Measurements from ENCODE around the gene SPOCK1.
"Not testable (repeated sequence)": the region's sequence is repeated elsewhere in the genome, so short reads cannot be mapped to it uniquely, and the experiment has no call there.

SPOCK1 gene

DNA sequence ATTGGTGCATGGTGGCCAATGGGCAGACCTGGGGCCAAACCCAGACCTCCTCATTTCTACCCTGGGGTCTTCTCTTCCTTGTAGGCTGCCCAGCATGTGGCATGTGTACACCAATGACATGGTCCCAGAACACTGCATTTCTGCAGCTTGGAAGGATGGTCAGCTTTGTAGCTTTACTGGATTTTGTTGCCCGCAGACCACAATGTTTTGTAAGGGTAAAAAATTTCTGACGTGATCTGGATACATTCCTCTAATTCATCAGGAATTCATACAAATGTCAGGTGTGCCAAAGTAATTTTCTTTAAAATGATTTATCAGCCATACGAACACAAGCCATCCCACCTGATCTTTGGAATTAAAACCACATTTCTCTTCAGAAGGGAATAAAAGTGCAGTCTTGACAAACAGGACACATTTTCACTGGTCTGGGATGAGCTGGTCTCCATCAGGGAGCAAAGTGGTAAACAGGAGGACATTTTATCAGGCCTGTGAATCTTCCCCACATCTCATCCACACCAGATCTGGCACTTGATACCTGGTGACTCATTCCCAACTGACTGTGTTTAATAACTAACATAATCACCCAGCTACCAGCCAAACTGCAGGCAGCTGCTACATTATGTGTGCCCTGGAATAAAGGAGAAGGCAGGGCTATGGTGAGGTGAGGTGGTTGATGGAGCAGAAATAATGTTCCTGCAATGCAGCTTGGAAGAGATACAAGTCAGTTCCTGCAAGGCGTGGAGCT, 103.9 kb downstream of the SPOCK1 start:
- no peak for DNase-seq (ENCODE audit: low read depth)

DNA sequence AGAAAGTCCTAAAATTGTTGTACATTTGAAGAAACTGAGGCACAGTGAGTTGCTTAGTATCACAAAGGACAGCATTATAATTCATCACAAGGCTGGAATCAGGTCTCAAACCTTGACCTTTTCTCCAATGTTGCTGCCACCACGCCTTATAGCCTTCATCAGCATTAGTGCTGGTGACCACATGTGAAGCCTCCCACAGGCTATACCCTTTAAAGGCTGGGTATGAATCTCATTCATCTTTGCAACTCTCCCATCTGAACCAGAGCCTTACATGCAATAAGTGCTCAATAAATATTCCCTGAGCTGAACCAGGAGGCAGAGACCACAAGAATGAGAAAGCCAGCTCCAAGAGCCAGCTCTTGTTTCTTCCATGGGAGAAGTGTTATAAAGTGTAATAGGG, 104.7 kb downstream of the SPOCK1 start:
- DNase-seq (ENCODE audit: low read depth), result no peak

DNA sequence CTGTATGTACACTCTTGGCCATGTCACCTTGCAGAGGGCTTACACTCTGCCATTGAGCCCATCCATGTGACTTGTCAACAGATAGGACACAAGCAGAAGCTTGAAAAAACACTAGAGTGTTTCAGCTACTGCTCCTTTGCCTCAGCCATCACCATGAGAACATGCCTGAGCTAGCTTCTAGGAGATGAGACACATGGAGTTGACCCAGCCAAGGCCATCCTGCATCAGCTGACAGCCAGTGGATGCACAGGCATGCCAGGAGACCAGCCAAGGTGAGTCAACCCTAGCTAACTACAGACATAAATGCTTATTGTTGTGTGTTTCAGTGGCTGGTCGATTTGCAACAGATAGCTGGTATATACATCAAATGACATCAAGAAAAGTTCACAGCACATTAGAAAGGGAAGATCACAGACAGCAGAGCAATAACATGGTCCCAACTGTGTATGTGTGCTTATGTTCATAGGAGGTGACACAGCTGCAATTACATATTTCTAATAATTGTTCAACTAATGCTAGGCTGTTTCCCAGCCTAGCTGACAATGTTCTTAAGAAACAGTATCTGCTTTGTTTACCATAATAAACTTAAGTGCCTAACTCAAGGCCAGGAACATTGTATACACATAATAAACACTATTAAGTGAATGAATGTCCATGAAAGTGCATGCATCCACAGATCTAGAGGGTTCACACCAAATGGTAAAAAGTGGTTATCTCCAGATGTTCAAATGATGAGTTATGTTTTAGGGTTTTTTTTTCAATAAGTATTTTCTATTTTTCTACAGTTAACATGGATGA, 105.7 kb downstream of the SPOCK1 start:
- no peak for DNase-seq (ENCODE audit: low read depth)

DNA sequence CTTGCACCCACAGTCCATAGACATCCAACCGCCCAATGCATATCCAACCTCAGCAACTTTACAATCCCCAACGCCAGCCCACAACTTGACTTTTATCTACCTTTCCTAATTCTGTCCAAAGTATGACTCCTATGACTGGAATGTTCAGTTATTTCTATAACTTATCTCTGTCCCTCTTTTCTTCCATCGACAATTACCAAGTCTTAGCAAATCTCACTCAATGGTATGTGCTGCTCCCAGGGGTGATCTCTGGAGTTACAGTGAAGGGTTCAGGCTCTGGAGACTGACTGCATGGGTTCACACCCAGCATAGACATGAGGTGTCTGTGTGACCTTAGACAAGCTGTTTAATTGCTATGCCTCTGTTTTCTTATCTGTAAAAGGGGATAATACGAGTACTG, 106.9 kb downstream of the SPOCK1 start:
- no peak for DNase-seq (ENCODE audit: low read depth)

DNA sequence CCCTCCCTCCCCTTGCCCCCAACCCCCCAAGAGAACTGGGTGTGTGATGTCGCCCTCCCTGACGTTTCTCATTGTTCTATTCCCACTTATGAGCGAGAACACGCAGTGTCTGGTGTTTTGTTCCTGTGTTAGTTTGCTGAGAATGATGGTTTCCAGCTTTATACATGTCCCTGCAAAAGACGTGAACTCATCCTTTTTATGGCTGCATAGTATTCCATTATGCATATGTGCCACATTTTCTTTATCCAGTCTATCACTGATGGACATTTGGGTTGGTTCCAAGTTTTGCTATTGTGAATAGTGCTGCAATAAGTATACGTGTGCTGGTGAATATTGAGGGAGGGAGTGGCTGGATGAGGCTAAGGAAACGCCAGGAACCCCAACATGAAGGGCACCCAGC, 108.1 kb downstream of the SPOCK1 start:
- DNase-seq (ENCODE audit: low read depth), result not testable (repeated sequence)

DNA sequence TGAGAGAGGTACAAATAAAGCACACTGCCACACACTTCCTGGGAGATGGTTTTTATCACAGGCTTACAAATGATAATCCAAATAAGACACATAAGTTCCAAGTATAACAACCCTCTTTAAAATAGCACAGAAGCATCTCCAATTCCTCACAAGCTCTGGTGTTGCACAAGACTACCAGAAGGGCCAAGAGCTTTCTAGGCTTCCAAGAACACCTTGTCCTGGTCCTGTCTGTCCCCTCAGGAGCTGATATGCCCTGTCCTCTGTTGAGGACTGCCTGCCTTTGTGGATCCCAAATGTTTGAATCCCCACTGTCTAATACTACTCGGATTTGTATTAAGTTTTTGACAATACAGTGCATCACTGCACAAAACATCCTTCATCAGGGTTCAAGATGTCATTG, 110.1 kb downstream of the SPOCK1 start:
- no peak for DNase-seq (ENCODE audit: low read depth)

DNA sequence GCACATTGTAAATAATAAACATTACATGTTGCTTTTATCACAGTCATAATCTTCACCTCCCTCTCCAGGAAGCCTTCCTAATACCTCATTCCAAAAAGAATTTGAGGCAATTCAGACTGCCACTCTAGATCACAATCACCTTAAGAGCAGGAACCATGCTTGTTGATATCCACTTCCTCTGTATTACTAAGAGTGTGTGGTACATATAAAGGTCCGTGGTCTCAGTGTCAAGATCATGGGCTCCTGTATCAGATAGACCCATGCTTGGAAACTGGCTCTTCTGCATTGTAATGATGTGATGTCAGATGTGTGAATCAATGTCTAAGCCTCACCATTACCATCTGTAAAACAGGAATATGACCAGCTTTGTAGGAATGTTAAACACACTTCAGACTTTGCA, 114.1 kb downstream of the SPOCK1 start:
- no peak for DNase-seq (ENCODE audit: low read depth)

DNA sequence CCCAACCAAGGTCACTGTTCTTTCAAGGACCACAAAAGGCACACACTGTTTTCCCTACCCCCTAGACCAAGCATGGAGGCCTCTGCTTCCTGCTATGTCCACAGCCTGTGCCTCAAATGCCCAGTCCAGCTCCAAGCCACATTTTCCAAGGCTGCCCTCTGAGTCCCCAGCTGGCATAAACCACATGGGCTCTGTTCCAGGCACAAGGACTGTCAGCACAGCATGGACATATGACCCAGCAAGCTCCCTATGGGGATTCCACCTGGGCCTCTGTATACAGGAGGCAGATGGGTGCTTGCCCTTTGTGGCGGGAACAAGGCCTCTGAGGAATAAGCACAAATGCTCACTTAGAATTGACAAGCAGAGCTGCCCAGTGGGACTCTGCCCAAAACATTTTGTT, 115.2 kb downstream of the SPOCK1 start:
- no peak for DNase-seq (ENCODE audit: low read depth)

DNA sequence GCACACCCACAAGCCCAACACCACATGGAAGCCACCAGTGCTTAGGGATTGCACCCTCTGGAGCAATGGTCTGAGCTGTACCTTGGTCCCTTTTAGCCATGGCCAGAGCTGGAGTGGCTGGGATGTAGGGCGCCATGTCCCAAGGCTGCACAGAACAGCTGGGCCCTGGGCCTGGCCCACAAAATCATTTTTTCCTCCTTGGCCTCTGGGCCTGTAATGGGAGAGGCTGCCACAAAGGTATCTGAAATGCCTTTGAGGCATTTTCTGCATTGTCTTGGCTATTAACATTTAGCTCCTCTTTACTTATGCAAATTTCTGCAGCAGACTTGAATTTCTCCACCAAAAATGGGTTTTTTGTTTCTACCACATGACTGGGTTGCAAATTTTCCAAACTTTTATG, 117.6 kb downstream of the SPOCK1 start:
- DNase-seq (ENCODE audit: low read depth), result no peak

DNA sequence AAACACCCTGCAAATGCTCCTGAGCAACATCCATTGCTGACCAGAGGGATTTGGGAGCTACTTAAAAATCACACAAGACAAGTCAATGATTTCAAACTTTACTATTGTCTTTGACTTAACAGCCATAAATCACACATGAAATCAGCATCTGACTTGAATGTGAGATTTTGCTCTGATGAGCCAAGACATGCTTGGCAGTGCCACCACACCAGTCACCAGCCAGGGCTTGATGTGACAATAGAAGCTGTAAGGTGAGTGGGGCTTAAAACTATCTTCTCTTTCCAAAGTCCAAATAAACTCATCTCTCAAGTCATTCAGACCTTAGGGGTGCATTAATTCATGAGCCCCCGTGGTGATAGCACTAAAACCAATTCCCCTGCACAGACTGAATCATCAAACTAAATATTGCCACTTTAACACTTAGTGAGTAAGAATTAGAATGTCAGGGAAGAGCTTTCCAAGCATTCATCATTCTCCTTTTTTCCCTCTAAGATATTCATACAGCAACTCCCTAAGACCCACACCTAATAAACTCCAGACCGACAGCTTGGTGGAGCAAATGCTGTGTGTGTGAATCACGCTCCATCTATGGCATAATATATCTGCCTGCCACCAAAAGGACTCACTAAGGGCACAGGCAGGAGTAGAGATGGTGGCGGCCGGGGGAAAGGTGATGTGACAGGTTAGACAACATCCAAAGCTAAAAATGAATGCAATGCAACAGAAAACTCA, 119.4 kb downstream of the SPOCK1 start:
- no peak for DNase-seq (ENCODE audit: low read depth)

DNA sequence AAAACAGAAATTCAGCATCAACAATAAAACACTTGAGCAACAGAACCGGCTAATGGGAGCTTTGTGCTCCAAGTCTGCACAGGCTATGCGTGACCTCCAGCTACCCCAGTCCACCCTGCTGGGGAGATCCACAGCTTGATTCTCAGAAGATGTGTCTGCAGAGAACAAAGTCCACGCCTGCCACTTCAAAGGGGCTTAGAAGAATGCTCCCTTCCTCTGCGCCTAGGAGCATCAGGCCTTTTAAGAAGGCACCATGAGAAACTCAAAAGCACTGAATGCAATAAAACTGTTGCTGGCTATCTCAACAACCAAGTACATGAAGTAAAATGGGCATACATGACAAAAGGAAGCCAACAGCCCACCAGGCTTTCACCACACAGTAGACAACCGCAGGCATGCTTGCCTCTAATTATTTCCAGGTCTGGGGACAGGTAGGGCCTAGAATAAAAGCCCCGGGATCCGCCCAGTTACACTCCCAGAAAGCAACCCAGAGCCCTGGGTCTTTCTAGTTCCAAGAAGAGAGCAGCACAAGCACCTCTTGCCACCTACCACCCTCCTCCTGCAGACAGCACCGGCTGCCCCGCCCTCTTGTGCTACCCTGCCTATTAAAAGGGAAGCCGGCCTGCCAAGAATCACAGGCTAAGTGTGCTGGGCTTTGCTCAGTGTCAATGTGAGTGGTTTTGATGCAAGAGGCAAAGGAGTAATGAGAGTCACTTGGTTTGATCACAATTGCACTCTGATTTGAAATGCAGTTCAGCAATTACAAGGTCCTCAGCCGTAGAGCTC, 123.2 kb downstream of the SPOCK1 start:
- DNase-seq (ENCODE audit: low read depth), result no peak

DNA sequence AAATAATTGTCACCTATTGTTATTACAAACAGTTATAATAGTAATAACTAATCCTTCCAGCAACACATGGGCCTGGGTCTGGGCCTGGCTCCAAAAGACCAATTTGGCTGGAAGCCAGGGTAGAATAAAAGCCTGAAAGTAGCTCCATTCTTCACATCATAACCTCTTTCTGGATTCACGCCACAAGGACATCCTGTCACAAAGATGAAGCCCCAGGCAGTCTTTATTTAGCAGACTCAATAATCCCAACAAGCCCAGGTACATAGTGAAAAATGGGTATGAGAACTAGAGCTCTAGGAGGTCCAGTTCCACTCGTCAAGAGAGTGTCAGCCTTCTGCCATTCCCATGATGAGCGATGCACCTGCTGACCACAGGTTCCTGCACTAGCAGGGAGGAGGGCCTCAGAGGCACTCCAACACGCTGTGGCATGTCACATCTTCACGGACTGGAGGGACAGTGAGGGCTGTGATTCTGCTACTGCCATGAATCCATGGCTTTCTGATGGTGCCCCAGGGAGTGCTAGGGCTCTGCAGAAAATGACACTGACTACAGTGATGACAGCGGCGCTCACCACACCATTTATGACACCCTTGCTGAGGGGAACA, 124.9 kb downstream of the SPOCK1 start:
- no peak for DNase-seq (ENCODE audit: low read depth)

DNA sequence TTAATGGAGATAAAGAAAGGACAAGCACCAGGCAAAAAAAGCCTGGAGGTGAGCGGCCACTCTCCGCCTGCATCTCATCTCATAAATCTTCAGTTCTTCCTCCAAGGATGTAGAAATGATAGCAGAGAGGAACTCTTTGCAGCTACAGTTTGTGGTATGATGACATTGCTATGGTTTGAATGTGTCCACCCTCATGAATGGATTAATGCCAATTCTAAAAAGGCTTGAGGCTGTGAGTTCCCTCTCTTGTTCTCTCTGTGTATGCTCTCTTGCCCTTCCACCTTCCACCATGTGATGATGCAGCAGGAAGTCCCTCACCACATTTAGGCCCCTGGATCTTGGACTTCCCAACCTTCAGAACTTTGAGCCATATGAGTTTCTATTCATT, 126.4 kb downstream of the SPOCK1 start:
- no peak for DNase-seq (ENCODE audit: low read depth)

DNA sequence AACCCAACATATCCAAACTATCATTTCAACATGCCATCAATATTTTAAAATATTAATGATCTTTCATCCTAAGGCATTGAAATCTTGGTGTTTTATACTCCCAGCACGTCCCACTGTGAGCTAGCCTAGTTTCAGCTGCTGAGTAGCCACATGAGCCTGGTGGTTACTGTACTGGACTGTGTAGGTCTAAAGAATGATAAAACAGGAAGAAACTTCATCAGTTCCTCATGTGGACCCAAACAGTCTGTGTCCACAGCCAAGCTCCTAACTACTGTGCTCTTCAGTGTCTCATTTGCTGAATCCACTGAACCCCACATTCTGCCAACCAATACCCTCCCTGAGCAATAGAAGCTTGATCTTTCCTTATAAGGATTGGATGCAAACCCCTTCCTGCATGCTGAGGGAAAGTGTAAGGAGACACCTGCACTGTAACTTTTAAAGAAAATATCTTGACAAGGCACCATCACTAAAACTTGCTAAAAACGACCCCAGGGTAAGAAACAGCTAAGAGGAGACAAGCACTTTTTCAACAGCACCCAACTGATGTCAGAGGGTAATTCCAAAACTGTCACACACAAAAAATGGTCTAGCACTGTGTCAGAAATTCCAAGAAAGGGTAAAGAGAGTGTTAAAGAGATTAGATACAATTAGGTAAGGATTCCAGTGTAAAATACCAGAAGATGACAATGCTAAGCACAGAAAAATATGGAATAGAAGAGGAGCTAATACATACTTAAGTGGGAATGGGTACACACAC, 126.9 kb downstream of the SPOCK1 start:
- no peak for DNase-seq (ENCODE audit: low read depth)

DNA sequence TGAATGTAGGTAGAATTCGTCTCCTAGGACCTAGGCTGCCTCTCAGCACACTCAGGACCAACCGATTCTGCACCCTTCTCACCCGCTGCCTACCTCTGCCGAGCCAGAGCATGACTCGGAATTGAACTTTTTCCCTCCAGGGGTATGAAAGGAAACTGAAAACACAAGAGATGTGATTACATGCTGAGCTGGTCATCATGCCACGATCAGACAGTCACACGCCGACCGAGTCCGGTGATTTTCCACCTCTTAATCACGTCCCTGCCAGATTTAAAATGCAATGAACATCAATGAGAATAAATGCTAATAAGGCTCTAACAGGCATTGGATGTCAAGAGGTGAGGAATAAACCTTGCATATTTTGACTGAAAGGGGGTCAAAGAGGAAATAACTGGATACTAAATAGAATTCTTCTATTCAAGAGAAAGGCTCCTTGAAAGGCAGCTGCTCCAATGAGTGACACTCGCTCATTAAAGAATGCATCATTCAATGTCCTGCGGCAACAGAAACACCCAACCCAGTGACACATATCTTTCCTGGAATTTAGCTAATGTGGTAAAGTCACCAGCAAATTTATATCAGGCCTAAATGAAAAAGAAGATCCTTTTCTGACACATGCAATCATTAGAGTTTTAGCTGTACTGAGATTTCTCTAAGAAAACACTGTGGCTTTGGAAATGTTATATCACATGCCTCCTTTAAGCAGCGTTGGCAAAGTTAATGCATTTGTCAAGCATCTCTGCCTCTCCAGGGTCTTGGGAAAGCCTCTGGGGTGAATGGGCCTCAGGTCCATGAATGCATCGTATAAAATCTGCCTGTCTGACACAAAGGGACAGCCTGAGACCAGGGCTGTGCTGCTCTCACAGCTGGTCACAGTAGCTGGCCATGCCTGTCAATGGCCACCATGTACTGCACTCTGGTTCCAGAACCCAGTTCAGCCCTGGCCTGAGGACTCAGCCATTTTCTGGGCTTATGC, 128.7 kb downstream of the SPOCK1 start:
- no peak for DNase-seq (ENCODE audit: low read depth)

DNA sequence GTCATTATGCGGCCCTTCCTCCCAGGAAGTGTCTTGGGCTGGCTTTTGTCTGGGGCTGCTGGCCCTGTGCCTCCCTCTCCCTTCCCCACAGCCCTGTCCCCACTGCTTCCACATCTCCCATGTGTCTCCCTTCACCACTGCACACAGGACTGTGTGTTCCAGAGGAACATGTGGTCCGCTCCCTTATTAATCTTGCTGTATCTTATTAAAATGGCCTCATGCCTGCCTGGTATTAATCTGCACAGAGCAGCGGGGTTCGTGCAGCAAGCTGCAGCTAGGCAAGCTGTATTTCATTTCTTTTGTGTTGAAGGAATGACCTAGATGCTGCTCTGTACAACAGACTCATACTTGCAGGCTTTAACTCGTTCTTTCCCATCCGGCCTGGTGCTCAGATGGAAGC, 130.5 kb downstream of the SPOCK1 start:
- no peak for DNase-seq (ENCODE audit: low read depth)

DNA sequence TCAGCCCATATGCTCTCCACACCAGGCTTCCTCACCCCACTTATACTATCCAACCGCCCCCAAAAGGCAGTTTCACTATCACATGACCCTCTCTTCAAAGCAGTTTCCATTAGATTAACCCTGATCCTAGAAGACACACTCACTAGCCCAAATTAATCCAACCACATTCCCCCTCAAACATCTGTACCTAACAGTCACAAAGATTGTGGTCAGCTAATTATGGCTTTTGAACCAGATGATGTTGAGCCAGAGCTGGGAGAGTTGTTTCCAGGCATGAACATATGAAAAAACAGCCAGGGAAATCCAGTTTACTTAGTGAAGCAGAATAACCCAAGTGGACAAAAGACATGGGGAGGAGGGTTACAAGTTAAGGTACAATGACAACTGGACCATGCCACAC, 131.2 kb downstream of the SPOCK1 start:
- no peak for DNase-seq (ENCODE audit: low read depth)

DNA sequence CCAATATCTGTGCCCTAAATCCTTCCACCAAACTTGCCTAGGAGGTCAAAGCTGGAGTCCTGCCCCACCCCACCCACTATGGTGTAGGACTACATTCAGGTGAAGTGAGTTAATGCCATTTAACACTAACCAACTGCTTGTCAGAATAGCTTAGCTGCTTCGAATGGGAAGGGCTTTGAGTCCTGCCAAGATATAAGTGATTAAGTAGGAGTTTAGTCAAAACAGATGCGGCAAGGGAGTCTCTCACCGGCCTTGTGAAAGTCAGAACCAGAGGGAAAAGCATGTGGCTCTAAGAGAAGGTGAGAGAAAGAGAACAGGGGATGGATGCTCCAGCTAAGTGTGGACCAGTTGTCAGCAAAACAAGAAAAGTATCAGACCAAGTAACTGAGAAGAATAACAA, 132.6 kb downstream of the SPOCK1 start:
- no peak for DNase-seq (ENCODE audit: low read depth)

DNA sequence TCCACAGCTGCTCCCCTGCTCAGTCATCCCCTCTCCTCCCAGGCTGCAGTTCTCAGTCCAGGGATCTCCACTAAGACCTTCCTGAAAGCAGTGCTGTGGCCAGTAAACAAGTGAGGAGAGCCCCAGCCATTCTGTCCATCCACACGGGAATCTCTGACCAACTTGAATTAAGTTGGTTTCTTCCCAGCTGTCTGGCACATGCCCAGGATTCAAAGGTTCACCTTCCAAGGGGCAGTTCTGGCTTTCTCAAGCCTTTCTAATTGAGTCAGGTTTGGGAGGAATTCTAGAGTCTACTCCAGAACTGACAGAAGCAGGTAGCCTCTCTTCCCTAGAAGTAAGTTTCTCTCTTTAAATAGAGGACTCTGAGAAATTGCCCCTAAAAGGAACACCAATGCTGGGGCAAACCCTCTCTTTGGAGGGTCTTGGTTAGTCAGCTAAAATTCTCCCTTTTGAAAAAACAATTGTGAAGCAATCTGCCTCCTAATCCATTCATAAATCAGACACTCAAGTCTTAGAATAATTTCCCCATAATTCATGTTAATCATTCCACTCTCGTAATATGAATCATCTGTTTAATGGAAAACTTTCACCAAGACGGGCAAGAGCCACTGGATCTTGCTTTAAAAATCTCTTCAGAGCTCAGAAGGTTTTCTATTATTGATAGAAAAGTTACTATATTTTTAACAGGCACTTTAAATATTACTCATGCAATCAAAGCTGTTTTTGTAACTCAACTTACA, 133.8 kb downstream of the SPOCK1 start:
- no peak for DNase-seq (ENCODE audit: low read depth)
